ENCODE data around the gene NEK6. TPM values are rescaled to one million over a fixed set of nuclear protein-coding genes. Genes with fewer than 3 reads are reported as not detected.

Gene NEK6
- total RNA-seq, 1 donor from 2014 or later, result 24.9 TPM

- DNase-seq (ENCODE audit: low spot score), result peak; percentile 73
Measured at GRCh38 chr9:124342776-124343485, 85.2 kb downstream of the NEK6 start.

GRCh38 chr9:124343533-124344290 lies 86.0 kb downstream of the NEK6 start:
- no peak for DNase-seq (ENCODE audit: low spot score)

- no peak for DNase-seq (ENCODE audit: low spot score)
Measured at GRCh38 chr9:124344291-124345050, 86.7 kb downstream of the NEK6 start.

- no peak for DNase-seq (ENCODE audit: low spot score)
Measured at GRCh38 chr9:124345063-124345462, 87.3 kb downstream of the NEK6 start.

GRCh38 chr9:124345751-124346281 lies 88.1 kb downstream of the NEK6 start:
- no peak for DNase-seq (ENCODE audit: low spot score)

- no peak for DNase-seq (ENCODE audit: low spot score)
Measured at GRCh38 chr9:124346347-124347163, 88.8 kb downstream of the NEK6 start.

- no peak for DNase-seq (ENCODE audit: low spot score)
Measured at GRCh38 chr9:124347206-124347967, 89.6 kb downstream of the NEK6 start.

GRCh38 chr9:124347968-124348358 lies 90.2 kb downstream of the NEK6 start:
- DNase-seq (ENCODE audit: low spot score), result no peak

- DNase-seq (ENCODE audit: low spot score), result no peak
Measured at GRCh38 chr9:124348363-124348762, 90.6 kb downstream of the NEK6 start.

- no peak for DNase-seq (ENCODE audit: low spot score)
Measured at GRCh38 chr9:124348831-124349230, 91.1 kb downstream of the NEK6 start.

GRCh38 chr9:124349267-124349666 lies 91.5 kb downstream of the NEK6 start:
- DNase-seq (ENCODE audit: low spot score), result no peak

GRCh38 chr9:124349675-124350493 lies 92.1 kb downstream of the NEK6 start:
- DNase-seq (ENCODE audit: low spot score), result no peak

- DNase-seq (ENCODE audit: low spot score), result no peak
Measured at GRCh38 chr9:124350494-124351263, 92.9 kb downstream of the NEK6 start.

GRCh38 chr9:124351672-124352468 lies 94.1 kb downstream of the NEK6 start:
- DNase-seq (ENCODE audit: low spot score), result no peak

GRCh38 chr9:124352616-124353015 lies 94.9 kb downstream of the NEK6 start:
- no peak for DNase-seq (ENCODE audit: low spot score)

GRCh38 chr9:124353166-124353768 lies 95.5 kb downstream of the NEK6 start:
- DNase-seq (ENCODE audit: low spot score), result no peak

GRCh38 chr9:124353811-124354274 lies 96.1 kb downstream of the NEK6 start:
- DNase-seq (ENCODE audit: low spot score), result no peak

Measured in ureter (tissue), 1 donor.